AML-193 (cell line): ENCODE measurements around the gene ARL5B.

Experiments used
- DNase-seq, 2 experiments: peaks; one replicate each; lab custom pipeline; 2025; lab: John Stamatoyannopoulos, UW

The ARL5B gene

GRCh38 chr10:18703521-18703920 is 44.3 kb downstream of the ARL5B start:
- no peak for DNase-seq

- no peak for DNase-seq
Measured at GRCh38 chr10:18710201-18710653, 51.0 kb downstream of the ARL5B start.

- DNase-seq, result peak; percentile 1 to 8
Measured at GRCh38 chr10:18713077-18713476, 53.8 kb downstream of the ARL5B start.

GRCh38 chr10:18718991-18719390 is 59.8 kb downstream of the ARL5B start:
- DNase-seq, result no peak

- no peak for DNase-seq
Measured at GRCh38 chr10:18719811-18720210, 60.6 kb downstream of the ARL5B start.

- no peak for DNase-seq
Measured at GRCh38 chr10:18721067-18721466, 61.8 kb downstream of the ARL5B start.

- no peak for DNase-seq
Measured at GRCh38 chr10:18723801-18724200, 64.6 kb downstream of the ARL5B start.
